GM19035 (cell line): ENCODE results near the gene TMEFF2.

Experiments
- ATAC-seq: cut with Tn5 transposase; IDR thresholded peaks from one replicate; pipeline ENCODE4 v1.9.1; 2021; ENCODE audit not compliant: unreplicated experiment

Gene TMEFF2

DNA sequence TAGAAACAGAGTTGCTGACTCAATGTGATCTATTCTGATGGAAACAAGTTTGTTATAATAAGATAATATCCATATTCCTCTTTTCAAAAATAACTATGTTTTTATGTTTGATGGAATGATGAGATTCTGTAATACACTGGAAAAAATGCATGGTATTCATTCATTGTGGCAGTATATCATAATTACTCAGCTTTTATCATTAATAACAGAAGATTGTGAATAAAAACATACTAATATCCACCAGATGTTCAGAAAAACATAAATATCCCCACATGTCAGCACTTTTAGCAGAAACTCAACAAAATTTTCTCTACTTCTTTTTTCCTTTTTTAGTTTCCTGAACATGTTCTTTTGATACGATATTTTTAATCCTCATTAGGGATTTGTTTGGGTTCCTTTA is 217.0 kb downstream of the TMEFF2 start:
- no peak for ATAC-seq

DNA sequence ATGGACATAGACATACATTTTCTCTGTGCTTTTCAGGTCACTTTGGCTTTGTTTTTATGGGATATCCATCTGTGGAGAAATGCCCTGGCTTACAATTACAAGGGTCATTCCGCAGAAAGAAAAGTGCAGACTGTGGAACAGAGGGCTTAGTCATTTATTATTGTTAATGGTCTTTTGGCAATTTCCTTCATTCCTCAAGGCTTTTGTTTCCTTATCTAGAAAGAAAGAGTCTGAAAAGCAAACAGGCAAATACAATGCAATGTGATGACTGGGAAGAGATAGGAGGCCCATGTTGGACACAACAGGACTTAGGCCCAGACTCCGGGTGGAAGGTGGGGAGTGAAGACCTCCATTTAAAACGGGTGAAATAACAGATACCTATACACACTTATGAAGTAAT is 218.3 kb downstream of the TMEFF2 start:
- no peak for ATAC-seq

DNA sequence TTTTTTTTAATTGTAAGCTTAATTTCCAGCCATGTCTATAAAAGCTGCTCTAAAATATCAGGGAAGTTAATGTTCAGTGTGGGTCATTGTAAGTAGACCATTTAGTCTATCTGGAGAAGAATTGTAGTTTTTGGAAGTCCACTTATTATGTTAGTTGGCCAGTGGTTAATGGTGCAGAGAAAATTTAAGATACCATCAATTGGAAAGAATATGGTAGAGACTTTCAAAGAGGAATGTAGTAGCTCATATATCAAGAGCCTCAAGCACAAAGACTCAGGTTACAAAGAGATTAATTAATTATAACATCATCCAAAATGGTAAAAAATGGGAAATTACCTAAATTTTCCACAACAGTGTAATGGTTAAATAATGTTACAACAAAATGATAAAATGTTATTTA is 220.1 kb downstream of the TMEFF2 start:
- ATAC-seq: no peak

DNA sequence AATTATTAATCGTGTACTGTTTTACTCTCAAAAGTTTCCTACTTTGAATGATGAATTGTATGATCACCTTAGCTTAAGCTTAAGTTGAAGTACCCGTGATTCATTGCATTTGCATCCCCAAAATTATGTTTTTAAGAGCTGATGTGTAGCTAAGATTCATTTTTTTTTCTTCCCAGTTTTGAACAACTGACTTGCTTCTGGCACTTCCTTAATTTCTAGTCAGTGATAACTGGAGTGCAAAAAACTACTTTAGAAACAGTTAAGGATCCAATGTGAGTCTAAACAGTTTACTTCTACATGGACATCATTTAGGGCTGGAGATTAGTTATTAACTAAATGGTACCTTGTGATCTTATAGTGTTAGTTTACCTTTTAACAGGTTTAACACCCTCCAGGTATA is 223.9 kb downstream of the TMEFF2 start:
- no peak for ATAC-seq

DNA sequence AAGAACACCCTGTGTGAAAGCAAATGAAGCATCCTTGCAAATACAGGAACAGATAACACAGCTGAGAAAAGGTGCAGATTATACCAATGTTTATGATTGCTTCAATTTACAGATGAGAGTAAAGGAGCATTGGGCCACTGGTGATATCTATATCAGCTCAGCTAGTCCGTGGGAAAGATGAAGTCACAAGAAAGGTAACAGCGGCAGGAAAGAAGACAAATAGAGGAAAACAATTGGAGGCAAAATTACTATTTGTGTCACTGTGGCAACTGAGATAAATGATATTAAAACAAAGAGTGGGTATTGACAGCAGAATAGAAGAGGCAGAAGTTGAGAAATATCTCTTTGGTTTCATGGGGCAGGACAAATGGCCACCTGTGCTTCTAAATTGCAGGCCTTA is 226.6 kb downstream of the TMEFF2 start:
- ATAC-seq: no peak

DNA sequence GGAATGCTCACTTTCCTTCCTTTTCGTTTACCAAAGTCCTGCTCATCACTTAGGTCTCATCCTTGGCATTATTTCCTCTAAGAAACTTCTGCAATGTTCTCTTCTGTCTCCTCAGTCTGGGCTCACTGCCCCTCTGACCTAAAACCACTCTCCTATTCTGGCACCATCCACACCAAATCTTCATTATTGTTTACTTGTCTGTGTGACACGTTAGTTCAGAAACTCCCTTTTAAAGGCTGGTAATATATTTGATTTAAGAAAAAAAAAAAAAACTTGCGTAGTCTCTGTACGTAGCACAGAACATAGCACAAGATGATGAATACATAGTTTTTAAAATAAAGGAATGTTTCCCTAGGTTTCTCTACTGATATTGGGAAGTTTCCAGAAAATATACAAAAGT is 229.0 kb downstream of the TMEFF2 start:
- ATAC-seq: no peak

DNA sequence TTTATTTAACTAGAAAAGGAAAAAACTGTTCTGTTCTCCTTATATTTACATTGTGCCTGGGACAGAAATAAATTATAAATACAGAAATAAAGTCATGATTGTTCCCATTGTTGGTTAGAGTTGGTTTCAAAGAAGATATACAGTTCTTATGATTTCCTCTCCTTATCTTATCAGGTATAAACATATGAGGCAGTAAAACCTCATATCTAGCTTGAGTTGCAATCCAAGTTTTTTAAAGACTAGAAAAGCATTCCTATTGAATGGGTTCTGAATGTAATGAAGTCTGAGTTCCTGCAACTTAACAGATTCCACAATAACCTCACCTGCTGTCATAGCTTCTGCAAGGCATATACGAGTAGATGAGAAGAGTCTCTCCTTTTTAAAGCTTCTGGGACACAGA is 233.2 kb downstream of the TMEFF2 start:
- no peak for ATAC-seq

DNA sequence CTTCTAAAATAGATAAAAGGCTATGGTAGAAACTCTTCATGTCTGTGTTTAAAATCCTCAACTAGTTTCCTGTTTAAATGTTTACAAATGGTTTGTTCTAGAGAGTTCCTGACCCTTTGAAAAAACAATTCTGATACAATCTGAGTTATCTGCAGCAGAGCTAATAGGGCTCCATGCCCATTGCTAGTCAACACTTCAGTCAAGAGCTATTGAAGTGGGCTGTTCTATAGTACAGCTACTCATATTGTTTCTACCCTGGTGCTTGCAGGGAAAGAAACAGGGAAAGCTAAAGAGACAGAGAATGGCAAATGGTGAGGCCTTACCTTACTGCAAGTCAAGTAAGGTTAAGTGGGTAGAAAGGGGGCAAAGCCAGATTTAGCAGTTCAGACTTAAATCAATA is 235.5 kb downstream of the TMEFF2 start:
- no peak for ATAC-seq

DNA sequence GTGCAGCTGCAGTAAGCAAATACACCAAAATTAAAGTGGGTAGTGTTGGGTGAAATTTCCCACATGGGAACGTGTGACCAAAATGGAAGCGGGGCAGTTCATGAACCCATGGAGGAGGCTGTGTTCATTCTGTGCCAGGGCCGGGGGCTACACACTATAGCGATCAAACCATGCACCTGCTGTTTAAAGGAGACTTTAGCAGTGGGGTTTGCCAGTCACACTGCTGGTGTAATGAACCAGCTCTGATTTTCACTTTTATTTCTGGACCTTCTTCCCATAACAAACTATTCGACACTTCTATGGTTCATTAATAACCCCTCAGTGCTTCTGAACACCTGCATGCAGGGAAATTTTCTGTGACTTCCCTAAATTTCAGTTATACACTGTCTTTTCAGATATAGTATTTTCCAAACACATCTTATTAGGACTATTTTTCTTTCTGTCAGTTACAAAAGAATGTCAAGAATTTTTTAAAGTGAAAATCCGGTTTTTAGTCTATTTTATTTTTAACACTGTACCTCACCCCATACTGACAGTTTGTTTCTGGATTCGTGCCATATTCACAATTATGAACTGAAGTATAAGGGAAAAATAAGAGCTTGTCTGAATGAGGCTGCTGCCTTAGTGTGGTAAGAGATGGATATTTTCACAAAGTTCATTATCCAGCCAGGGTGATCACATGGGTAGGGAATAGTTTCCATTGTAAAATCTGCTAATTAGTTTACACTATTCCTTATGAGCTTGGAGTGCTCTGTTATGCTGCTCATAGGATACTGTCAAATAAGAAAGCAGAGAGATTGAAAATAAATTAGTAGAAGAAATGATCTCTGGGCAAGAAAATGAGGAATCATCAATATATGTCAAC is 236.5 kb downstream of the TMEFF2 start:
- ATAC-seq: no peak

DNA sequence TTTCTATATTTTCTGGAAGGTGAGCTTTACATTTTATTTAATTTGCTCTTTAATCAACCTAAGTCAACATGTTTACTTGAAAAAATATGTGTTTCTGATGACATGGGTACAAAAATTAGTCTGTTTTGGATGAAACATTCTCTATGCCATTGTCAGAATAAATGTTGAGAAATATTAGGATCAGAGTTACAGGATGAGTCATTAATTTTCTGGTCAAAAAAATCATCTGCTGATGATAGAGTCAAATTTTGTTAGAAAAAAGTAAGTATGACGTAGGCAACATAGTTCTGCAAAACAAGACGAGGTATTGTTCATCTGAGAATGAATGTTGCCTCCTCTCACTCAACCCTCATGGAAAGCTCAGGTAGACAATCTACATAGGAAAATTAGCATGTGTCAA is 240.3 kb downstream of the TMEFF2 start:
- ATAC-seq: no peak

DNA sequence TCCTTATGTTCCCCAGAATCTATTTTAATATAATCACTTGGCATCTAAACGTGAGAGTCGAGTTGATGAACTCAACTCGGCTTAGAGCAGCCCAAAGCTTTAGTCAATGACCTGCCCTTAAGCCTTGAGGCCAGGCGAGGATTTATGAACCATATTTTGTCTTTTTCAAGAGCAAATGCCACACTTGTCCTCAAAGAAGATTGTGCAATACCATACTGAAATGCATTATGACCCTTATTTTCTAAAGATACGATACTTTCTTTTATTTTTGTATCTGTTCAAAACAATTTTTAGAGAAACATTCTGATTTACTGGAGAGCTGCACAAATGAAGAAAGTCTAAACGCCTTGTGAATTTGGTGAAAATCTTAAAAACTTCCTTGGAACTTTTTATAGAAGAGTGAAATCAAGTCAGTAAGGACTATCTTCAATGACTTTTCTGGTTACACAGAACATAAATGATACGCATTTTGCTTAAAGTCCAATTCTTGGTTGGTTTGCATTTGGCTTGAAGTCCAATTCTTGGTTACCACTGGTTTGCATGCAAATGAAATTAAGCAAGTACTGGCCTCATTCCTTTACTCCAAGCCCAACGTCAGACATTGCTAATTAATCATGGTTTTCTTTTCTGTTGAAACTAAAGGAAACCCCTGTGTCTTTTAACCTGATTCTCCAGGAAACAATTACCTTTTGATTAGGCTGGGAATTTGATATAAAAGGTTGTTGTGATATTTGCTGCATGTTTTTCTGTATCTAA is 242.0 kb downstream of the TMEFF2 start:
- no peak for ATAC-seq

DNA sequence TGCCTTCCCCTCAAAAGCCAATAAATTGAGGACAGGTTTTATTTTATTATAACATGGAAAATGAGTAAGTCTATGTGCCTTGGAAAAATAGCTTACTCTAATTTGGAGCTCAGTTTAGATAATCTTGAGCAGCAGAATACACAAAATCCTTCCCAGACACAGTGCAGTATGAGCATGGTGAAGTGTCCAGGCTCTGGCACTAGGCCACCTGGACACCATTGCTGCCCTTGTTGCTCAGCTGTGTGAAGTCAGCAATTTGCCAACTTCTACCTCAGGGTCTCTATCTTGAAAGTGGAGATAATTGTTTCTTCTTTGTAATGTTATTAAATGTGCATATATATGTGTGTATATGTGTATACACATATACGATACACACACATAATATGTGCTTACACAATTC is 242.9 kb downstream of the TMEFF2 start:
- ATAC-seq: no peak

DNA sequence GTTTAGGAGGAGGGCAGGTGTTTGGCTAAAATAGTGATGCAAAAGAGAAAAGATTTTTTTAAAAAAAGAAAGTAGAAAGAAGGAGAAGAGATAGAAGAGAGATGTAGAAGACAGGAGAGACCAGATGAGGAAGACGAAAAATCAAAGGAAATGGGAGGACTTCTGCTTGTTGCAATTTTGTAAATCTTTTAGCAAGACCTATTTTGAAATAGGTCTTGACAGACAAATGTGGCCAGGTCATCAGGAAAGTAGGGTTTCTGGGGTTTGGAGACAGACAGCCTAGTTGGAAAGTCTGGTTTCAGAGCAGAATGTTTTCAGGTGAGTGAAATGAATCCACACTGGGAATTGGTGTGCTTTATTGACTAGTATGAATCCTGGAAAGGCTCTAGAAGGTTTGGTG is 243.4 kb downstream of the TMEFF2 start:
- ATAC-seq: no peak

DNA sequence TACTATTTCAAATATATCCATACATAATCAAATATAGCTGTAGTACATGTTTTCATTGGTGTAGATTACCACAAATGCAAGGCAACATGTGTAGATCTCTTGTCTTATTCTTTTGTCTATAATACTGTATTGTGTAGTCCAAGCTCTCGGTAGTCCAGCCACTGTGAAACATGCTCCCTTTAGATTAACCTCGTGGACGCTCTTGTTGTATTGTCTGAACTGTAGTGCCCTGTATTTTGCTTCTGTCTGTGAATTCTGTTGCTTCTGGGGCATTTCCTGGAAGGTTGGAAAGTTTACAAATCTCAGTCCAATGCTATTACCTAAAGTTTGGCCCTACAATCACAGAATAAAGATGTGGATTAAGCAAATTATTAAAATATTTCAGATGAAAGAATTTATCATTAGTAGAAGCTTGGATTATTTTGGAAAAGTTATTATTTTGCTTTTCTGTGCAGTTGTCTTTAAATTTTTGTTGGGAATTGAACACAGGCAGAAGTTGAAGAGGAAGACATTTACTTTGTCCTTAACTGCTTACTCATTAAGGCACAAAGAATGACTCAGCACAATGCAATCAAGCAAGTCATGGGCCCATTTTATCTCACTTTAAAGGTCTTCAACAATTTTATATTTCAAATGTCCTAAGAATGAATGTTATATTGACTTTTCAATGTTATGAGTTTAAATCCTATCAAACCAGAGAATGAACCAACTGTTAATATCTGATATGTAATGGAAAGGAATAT is 244.4 kb downstream of the TMEFF2 start:
- ATAC-seq: no peak

DNA sequence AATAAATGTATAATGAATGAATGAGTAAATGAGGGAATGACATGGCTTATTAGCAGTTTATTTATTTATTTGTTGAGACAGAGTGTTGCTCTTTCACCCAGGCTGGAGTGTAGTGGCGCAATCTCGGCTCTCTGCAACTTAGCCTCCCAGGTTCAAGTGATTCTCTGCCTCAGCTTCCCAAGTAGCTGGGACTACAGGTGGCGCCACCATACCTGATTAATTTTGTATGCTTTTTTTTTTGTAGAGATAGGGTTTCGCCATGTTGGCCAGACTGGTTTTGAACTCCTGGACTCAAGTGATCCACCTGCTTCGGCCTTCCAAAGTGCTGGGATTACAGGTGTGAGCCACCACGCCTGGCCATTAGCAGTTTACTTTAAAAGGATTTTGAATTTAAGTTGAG is 247.5 kb downstream of the TMEFF2 start:
- no peak for ATAC-seq

DNA sequence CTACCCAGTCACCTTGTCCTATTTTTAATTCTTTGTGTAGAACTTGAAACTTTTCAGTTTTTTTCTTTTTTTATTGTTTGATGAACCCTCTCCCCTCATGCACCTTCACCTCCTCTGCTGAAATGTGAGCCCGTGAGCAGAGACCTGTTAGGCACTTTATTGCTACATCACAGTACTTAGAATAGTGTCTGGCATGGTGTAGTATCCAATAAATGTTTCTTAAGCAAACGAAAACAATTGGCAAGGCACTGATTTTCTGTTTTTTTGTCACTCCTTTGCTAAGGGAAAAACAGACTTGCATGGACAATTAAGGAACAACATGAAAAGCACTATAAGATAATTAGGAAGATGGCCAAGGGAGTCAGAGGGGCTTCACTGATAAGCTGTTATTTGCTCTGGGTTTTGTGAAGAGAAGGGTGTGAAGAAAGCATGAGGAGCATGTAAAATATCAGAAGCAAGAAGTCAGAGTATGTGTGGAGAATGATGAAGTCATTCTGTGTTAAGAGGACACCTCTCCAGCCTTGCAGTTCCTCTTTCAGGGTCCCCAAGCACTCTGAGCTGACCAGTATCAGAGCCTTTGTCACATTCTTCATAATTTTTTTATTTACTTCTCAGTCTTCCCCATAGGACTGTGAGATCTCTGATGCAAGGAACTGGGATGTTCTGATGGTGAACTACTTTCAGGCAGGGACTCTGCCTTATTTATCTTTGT is 248.1 kb downstream of the TMEFF2 start:
- no peak for ATAC-seq

DNA sequence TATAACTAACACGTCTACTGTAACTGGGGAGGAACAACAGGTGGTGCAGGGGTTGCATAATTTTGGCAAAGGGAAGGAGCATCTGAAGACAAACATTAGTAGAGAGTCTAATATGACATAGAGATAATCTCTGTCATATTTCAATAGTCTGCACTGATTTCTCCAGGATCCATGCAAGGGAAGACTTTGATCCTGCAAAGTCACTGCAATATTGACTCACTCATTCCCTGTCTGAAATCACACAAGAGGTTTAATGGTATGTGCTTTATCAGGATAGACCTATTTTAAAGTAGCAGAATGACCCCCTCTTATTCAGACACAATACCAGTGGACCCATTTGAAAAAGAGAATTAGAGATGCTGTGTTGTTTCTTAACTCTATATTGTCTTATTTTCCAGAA is 249.1 kb downstream of the TMEFF2 start:
- ATAC-seq: no peak

DNA sequence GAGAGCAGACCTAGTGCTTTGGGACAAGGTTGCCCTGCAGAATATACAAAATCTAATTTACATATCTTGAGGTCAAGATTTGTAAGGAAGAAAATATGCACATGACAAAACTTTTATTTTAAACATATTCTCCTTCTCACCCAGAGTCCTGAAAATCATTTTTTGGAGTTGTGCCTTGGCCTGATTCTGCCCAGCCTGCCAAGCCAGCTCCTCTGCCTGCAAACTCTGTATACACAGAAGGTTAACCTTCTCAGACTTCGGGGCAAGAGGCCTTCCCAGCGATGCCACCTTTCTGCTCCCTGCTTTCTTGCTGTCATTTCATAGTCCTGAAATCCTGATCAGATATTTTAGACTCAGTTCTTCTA is 252.0 kb downstream of the TMEFF2 start:
- ATAC-seq: no peak

DNA sequence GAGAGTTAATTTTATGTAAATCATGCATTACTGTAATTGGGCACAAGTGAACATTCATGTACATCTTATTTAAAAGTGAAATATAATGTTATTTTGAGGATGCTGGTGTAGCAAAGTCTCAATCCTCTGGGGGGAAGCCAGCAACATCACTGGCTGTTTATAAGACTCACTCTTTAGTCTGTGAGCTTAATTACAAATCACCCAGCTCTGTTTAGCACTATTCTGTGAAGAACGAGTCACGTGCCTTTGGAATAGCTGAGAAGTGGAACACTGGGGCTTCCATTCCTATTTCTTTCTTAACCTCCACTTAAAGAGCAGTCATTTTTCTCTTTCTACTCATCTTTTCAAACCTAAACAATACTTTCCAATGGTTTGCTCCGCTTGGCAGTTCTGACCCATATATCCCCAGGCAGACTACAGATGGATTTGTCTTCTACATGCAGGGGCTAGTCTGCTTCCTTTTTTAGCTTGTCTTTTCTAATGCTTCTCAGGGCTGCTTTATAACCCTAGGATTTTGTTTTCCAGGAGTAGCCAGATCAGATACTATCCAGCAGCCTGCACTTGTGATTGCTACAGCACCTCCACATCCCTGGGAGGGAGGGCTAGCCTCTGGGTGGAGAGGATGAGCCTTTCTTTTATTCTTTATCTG is 252.5 kb downstream of the TMEFF2 start:
- ATAC-seq: no peak

DNA sequence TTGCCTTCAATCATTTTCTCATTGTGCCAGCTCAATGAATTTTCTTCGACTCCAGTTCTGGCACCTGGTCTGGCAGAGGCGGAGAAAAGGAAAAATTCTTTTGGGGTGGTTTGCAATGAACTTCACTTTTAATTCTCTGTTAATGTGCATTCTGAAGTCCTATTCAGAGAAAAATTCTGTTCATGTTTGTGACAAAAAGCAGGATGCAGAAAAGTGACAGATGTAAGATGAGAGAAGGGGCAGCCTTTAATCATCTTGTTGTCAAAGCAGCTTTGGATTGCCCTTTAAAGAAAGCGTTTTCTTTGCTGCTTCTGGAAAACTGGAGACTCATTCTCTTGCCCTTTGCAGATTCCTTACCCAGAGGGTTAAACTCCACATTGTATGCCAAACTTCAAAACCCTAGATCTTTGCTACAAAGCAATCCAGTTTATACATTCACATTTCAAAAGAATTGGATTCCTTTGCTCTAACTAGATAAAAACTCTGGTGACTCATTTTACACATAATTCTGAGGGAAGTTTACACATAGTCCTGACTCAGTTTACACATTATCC is 253.3 kb downstream of the TMEFF2 start:
- ATAC-seq: no peak
